ENCODE results near the gene CKB.
A peak's percentile ranks its signal among the peaks of the same experiment; 100 is the strongest.

CKB gene

GRCh38 chr14:103510724-103511693 is 11.6 kb downstream of the CKB start:
- no peak for DNase-seq (ENCODE audit: low spot score)

GRCh38 chr14:103509864-103510723 is 12.5 kb downstream of the CKB start:
- DNase-seq (ENCODE audit: low spot score), result no peak

- no peak for DNase-seq (ENCODE audit: low spot score)
Observed at GRCh38 chr14:103508521-103509329, 13.9 kb downstream of the CKB start.

- DNase-seq (ENCODE audit: low spot score), result no peak
Observed at GRCh38 chr14:103507751-103508150, 14.9 kb downstream of the CKB start.

GRCh38 chr14:103504991-103505565 is 17.6 kb downstream of the CKB start:
- DNase-seq (ENCODE audit: low spot score), result no peak

GRCh38 chr14:103503296-103503695 is 19.3 kb downstream of the CKB start:
- no peak for DNase-seq (ENCODE audit: low spot score)

GRCh38 chr14:103502877-103503276 is 19.8 kb downstream of the CKB start:
- DNase-seq (ENCODE audit: low spot score), result no peak

GRCh38 chr14:103501921-103502669 is 20.5 kb downstream of the CKB start:
- DNase-seq (ENCODE audit: low spot score), result no peak

- no peak for DNase-seq (ENCODE audit: low spot score)
Observed at GRCh38 chr14:103501041-103501870, 21.4 kb downstream of the CKB start.

- DNase-seq (ENCODE audit: low spot score), result peak; percentile 63
Observed at GRCh38 chr14:103500148-103500990, 22.3 kb downstream of the CKB start.

- DNase-seq (ENCODE audit: low spot score), result no peak
Observed at GRCh38 chr14:103499709-103500108, 22.9 kb downstream of the CKB start.

- no peak for DNase-seq (ENCODE audit: low spot score)
Observed at GRCh38 chr14:103496776-103497175, 25.9 kb downstream of the CKB start.

- DNase-seq (ENCODE audit: low spot score), result no peak
Observed at GRCh38 chr14:103495854-103496253, 26.8 kb downstream of the CKB start.

GRCh38 chr14:103492156-103492925 is 30.3 kb downstream of the CKB start:
- no peak for DNase-seq (ENCODE audit: low spot score)

GRCh38 chr14:103491691-103492090 is 30.9 kb downstream of the CKB start:
- no peak for DNase-seq (ENCODE audit: low spot score)

- no peak for DNase-seq (ENCODE audit: low spot score)
Observed at GRCh38 chr14:103489621-103490020, 33.0 kb downstream of the CKB start.

GRCh38 chr14:103488960-103489359 is 33.7 kb downstream of the CKB start:
- DNase-seq (ENCODE audit: low spot score), result no peak

- no peak for DNase-seq (ENCODE audit: low spot score)
Observed at GRCh38 chr14:103488071-103488470, 34.6 kb downstream of the CKB start.

All from HuH-7.5 (cell line).